HG02678 (cell line): ENCODE data around the gene GRM5.

Experiments used
- ATAC-seq: cut with Tn5 transposase; IDR thresholded peaks from one replicate; pipeline ENCODE4 v1.9.1; 2021; ENCODE audit warnings: mild to moderate bottlenecking, moderate library complexity; ENCODE audit not compliant: unreplicated experiment

Gene GRM5

GRCh38 chr11:88620568-88621130 lies 445.1 kb downstream of the GRM5 start:
- no peak for ATAC-seq

GRCh38 chr11:88619656-88620385 lies 446.0 kb downstream of the GRM5 start:
- ATAC-seq, result no peak

- ATAC-seq, result no peak
These were observed 446.7 kb downstream of the GRM5 start for GRCh38 chr11:88619071-88619425.

- ATAC-seq, result no peak
These were observed 447.3 kb downstream of the GRM5 start for GRCh38 chr11:88618327-88619070.

- no peak for ATAC-seq
These were observed 448.6 kb downstream of the GRM5 start for GRCh38 chr11:88617226-88617625.

- no peak for ATAC-seq
These were observed 461.5 kb downstream of the GRM5 start for GRCh38 chr11:88604260-88604659.

- ATAC-seq, result no peak
These were observed 462.5 kb downstream of the GRM5 start for GRCh38 chr11:88603091-88603867.

- ATAC-seq, result no peak
These were observed 468.4 kb downstream of the GRM5 start for GRCh38 chr11:88597387-88597786.

GRCh38 chr11:88596786-88597185 lies 469.0 kb downstream of the GRM5 start:
- no peak for ATAC-seq

- no peak for ATAC-seq
These were observed 471.4 kb downstream of the GRM5 start for GRCh38 chr11:88594274-88594950.

- no peak for ATAC-seq
These were observed 475.4 kb downstream of the GRM5 start for GRCh38 chr11:88590361-88590760.

GRCh38 chr11:88583251-88583650 lies 482.5 kb downstream of the GRM5 start:
- no peak for ATAC-seq

- ATAC-seq, result no peak
These were observed 486.3 kb downstream of the GRM5 start for GRCh38 chr11:88579466-88579865.

GRCh38 chr11:88576741-88577140 lies 489.0 kb downstream of the GRM5 start:
- ATAC-seq, result no peak

GRCh38 chr11:88575916-88576315 lies 489.9 kb downstream of the GRM5 start:
- ATAC-seq, result no peak

- ATAC-seq, result no peak
These were observed 496.4 kb downstream of the GRM5 start for GRCh38 chr11:88569342-88569741.

- ATAC-seq, result no peak
These were observed 510.0 kb downstream of the GRM5 start for GRCh38 chr11:88555829-88556202.

GRCh38 chr11:88555018-88555828 lies 510.6 kb downstream of the GRM5 start:
- no peak for ATAC-seq

GRCh38 chr11:88553204-88553603 lies 512.6 kb downstream of the GRM5 start:
- no peak for ATAC-seq
